ENCODE measurements around the gene PBRM1.
"Not testable (repeated sequence)": the region's sequence is repeated elsewhere in the genome, so short reads cannot be mapped to it uniquely, and the experiment has no call there.

PBRM1 gene

GRCh38 chr3:52704611-52705437 lies 19.1 kb upstream of the PBRM1 start:
- DNase-seq (ENCODE audit: low read depth) = no peak

GRCh38 chr3:52703341-52703740 lies 17.6 kb upstream of the PBRM1 start:
- no peak for DNase-seq (ENCODE audit: low read depth)

GRCh38 chr3:52697632-52697965 lies 11.9 kb upstream of the PBRM1 start:
- no peak for DNase-seq (ENCODE audit: low read depth)

GRCh38 chr3:52696830-52697631 lies 11.3 kb upstream of the PBRM1 start:
- DNase-seq (ENCODE audit: low read depth) = no peak

GRCh38 chr3:52695798-52696671 lies 10.3 kb upstream of the PBRM1 start:
- DNase-seq (ENCODE audit: low read depth) = no peak

GRCh38 chr3:52694528-52695189 lies 8.9 kb upstream of the PBRM1 start:
- DNase-seq (ENCODE audit: low read depth) = no peak

GRCh38 chr3:52693071-52693470 lies 7.4 kb upstream of the PBRM1 start:
- no peak for DNase-seq (ENCODE audit: low read depth)

- no peak for DNase-seq (ENCODE audit: low read depth)
Measured at GRCh38 chr3:52690560-52690959, 4.8 kb upstream of the PBRM1 start.

GRCh38 chr3:52689151-52689550 lies 3.4 kb upstream of the PBRM1 start:
- DNase-seq (ENCODE audit: low read depth) = no peak

GRCh38 chr3:52688266-52688665 lies 2.6 kb upstream of the PBRM1 start:
- DNase-seq (ENCODE audit: low read depth) = no peak

GRCh38 chr3:52685285-52685708 lies 416 bp downstream of the PBRM1 start:
- peak; percentile 60 for DNase-seq (ENCODE audit: low read depth)

- DNase-seq (ENCODE audit: low read depth) = no peak
Measured at GRCh38 chr3:52684184-52684583, 1.5 kb downstream of the PBRM1 start.

GRCh38 chr3:52683611-52684010 lies 2.1 kb downstream of the PBRM1 start:
- no peak for DNase-seq (ENCODE audit: low read depth)

- no peak for DNase-seq (ENCODE audit: low read depth)
Measured at GRCh38 chr3:52682016-52682415, 3.7 kb downstream of the PBRM1 start.

GRCh38 chr3:52681596-52681995 lies 4.1 kb downstream of the PBRM1 start:
- DNase-seq (ENCODE audit: low read depth) = no peak

- no peak for DNase-seq (ENCODE audit: low read depth)
Measured at GRCh38 chr3:52679811-52680210, 5.9 kb downstream of the PBRM1 start.

GRCh38 chr3:52679199-52679538 lies 6.5 kb downstream of the PBRM1 start:
- no peak for DNase-seq (ENCODE audit: low read depth)

- DNase-seq (ENCODE audit: low read depth) = no peak
Measured at GRCh38 chr3:52678265-52679198, 7.2 kb downstream of the PBRM1 start.

- not testable (repeated sequence) for DNase-seq (ENCODE audit: low read depth)
Measured at GRCh38 chr3:52676201-52676600, 9.5 kb downstream of the PBRM1 start.

GRCh38 chr3:52671676-52672075 lies 14.0 kb downstream of the PBRM1 start:
- DNase-seq (ENCODE audit: low read depth) = no peak

All from activated gamma-delta T cell treated with anti-CD3 and anti-CD28 coated beads, Interleukin-2, amount 50 U/mL, for 16 hours (primary cell).